Stimulated activated CD8-positive, alpha-beta memory T cell treated with anti-CD3 and anti-CD28 coated beads, Interleukin-4, amount 100 ng/mL, for 1 hour (primary cell): Measurements from ENCODE around the gene AATF.

Experiments used
- DNase-seq, 2 donors: peaks; one replicate each; pipeline ENCODE4 v3.0.0-alpha.2; 2020; ENCODE audit warnings: low read depth in 2 of 2, low spot score in 1 of 2

The AATF gene

GRCh38 chr17:37100231-37100630, 151.5 kb downstream of the AATF start:
- DNase-seq, result no peak

DNA sequence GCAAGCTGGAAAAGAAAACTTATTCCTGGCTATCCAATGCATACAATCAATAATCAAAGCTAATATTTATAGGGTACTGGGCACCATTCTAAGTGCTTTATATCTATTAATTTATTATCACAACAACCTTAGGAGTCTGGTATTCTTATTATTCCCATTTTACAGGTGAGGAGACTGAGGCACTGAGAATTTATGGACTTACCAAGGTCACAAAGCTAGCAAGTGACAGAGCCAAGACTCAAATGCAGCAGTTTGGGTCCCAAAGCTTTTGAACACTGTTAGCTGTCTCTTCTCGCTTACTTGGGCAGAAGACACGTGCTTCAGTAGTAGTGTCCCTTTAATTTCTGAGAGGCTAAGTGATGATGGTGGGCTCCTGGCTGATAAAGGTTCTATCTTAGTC, 152.6 kb downstream of the AATF start:
- no peak for DNase-seq

GRCh38 chr17:37103231-37103630, 154.5 kb downstream of the AATF start:
- no peak for DNase-seq

GRCh38 chr17:37106049-37106448, 157.3 kb downstream of the AATF start:
- no peak for DNase-seq
